Activated naive CD4-positive, alpha-beta T cell treated with anti-CD3 and anti-CD28 coated beads for 36 hours (primary cell): ENCODE measurements around the gene RIT1. TPM values are rescaled to one million over a fixed set of nuclear protein-coding genes. Genes with fewer than 3 reads are reported as not detected.
A peak's percentile ranks its signal among the peaks of the same experiment; 100 is the strongest.
"Not testable (repeated sequence)": the region's sequence is repeated elsewhere in the genome, so short reads cannot be mapped to it uniquely, and the experiment has no call there.

Experiments
- CTCF ChIA-PET: fragments of 350-600 bp; sonication (Branson Sonifier 250); formaldehyde crosslinking; loops from one replicate; lab custom pipeline; 2021; ENCODE audit warnings: antibody characterized with exemption; lab: Charles Lee
- DNase-seq: peaks from one replicate; pipeline ENCODE4 v3.0.0-alpha.2; 2020
- H3K27ac Mint-ChIP-seq: one replicate; pipeline ENCODE4 v1.8.0; 2021; ENCODE audit warnings: mild to moderate bottlenecking, mixed read lengths
- H3K27me3 Mint-ChIP-seq: one replicate; pipeline ENCODE4 v1.8.0; 2021; ENCODE audit warnings: low read depth, mixed read lengths
- H3K36me3 Mint-ChIP-seq: one replicate; pipeline ENCODE4 v1.8.0; 2021; ENCODE audit warnings: low read depth, mixed read lengths
- H3K4me1 Mint-ChIP-seq: one replicate; pipeline ENCODE4 v1.8.0; 2021; ENCODE audit warnings: low read depth, mixed read lengths
- H3K4me3 Mint-ChIP-seq: one replicate; pipeline ENCODE4 v1.8.0; 2021; ENCODE audit warnings: mild to moderate bottlenecking, moderate library complexity, mixed read lengths
- H3K9me3 Mint-ChIP-seq: one replicate; pipeline ENCODE4 v1.8.0; 2021; ENCODE audit warnings: mixed read lengths
- intact Hi-C: fragments of 100-400 bp; cut with micrococcal nuclease; formaldehyde crosslinking; loops from one replicate; pipeline ENCODE4 v1.15.1; 2023
- total RNA-seq, 2 experiments: library from RNA; stranded (reverse); gene quantifications; one replicate each; pipeline ENCODE4 v1.2.3, GENCODE V29; 2021

The RIT1 gene
- total RNA-seq, 2 experiments from 2014 or later, result 17.1 to 21.3 TPM

DNA sequence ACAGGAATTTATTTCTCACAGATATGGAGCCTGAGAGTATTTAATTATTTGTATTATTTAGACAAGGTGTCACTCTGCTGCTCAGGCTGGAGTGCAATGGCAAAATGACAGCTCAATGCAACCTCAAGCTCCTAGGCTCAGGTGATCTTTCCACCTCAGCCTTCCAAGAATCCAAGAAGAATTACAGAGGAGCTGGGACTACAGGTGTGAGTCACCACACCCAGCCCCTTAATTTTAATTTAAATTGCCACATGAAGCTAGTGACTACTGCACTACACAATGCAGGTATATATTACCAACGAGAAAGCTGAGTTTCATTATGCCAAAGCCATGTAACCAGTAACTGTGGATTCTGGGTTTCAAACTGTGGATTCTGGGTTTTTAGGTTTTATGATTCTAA lies 20.9 kb upstream of the RIT1 start:
- peaks cover 40% of the 10 kb centered on the region for H3K4me1 Mint-ChIP-seq
- H3K27ac Mint-ChIP-seq, result no peak overlapping the region

DNA sequence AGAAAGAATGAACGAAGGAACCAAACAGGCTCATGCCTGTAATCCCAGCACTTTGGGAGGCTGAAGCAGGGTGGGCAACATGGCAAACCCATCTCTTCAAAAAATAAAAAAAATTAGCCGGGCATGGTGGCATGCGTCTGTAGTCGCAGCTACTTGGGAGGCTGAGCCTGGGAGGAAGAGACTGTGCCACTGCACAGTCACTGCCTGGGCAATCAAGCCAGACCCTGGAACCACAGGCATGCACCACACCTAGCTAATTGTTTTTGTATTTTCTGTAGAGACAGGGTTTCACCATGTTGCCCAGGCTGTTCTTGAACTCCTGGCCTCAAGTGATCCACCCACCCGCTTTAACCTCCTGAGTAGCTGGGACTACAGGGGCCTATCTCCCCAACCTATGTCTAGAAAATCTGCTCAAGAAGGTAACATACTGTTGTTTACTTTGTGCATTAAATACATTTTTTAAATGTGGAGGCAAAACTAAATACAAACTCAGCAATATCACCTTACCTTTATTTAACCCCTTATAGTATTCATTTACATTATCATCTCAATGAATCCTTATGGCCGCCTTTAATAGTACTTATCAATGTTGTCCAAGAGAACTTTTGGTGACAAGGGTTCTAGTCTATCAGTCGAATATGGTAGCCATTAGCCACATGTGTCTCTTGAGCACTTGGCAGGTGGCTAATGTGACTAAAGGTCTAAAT lies 20.3 kb upstream of the RIT1 start:
- CTCF ChIA-PET, result interaction anchor here (0.6 to 4.1 kb wide), 9 partner anchors 8 to 135 kb away, joined by 3 to 36 read pairs (median 5); no protein-coding TSS in a partner anchor
- peaks cover 40% of the 10 kb centered on the region for H3K4me1 Mint-ChIP-seq
- H3K27me3 Mint-ChIP-seq, result no peaks in the 10 kb centered on the region
- peak overlapping the region; percentile 59 for H3K27ac Mint-ChIP-seq
- H3K4me3 Mint-ChIP-seq, result peak overlapping the region; percentile 34
- DNase-seq, result no peak
- peaks cover 47% of the 10 kb centered on the region for H3K36me3 Mint-ChIP-seq
- H3K9me3 Mint-ChIP-seq, result no peaks in the 10 kb centered on the region
- intact Hi-C loops, result no loop called here

More for the DNA sequence above, 20.9 kb upstream of the RIT1 start:
- no peaks in the 10 kb centered on the region for H3K9me3 Mint-ChIP-seq
- peak overlapping the region; percentile 34 for H3K4me3 Mint-ChIP-seq
- H3K36me3 Mint-ChIP-seq, result peaks cover 41% of the 10 kb centered on the region
- DNase-seq, result no peak
- CTCF ChIA-PET, result interaction anchor here (0.6 to 4.1 kb wide), 9 partner anchors 9 to 198 kb away, joined by 3 to 36 read pairs (median 5); no protein-coding TSS in a partner anchor
- intact Hi-C loops, result no loop called here
- no peaks in the 10 kb centered on the region for H3K27me3 Mint-ChIP-seq

DNA sequence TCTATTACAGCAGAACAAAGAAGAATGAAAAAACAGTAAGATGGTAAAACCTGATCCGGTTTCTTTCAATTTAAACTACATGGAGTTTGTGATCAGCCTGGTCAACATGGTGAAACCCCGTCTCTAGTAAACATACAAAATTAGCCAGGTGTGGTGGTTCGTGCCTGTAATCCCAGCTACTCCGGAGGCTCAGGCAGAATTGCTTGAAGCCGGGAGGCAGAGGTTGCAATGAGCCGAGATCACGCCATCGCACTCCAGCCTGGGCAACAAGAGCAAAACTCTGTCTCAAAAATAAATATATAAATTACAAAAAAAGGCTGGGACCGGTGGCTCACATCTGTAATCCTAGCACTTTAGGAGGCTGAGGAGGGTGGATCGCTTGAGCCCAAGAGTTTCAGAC lies 19.6 kb upstream of the RIT1 start:
- H3K4me3 Mint-ChIP-seq, intact Hi-C loops, DNase-seq, H3K9me3 Mint-ChIP-seq, H3K27ac Mint-ChIP-seq, H3K27me3 Mint-ChIP-seq: not testable (repeated sequence)
- peaks cover 55% of the 10 kb centered on the region for H3K36me3 Mint-ChIP-seq
- CTCF ChIA-PET, result interaction anchor here (0.6 to 1.6 kb wide), 7 partner anchors 10 to 62 kb away, joined by 3 to 8 read pairs (median 3); no protein-coding TSS in a partner anchor
- H3K4me1 Mint-ChIP-seq, result peaks cover 40% of the 10 kb centered on the region

DNA sequence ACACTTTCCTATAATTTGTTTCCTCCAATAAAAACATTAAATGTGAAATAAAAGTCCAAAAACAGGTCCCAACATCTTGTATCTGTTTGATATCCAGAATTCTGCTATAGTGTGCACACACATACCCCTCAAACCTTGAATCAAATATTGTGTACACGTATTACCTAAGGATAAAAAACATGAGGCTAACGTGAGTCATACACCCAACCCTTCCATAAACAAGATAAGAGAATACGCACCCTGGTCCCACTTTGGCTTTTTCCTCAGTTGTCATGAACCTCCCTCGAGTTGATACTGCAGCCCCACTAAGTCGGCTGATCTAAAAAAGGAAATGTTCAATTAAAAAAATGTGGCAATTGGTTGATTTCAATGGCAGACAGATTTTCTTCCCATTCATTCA lies 17.9 kb upstream of the RIT1 start:
- no peaks in the 10 kb centered on the region for H3K27me3 Mint-ChIP-seq
- no peak for DNase-seq
- CTCF ChIA-PET, result interaction anchor here (1.0 kb wide), 1 partner anchor 20 kb away, joined by 3 read pairs; no protein-coding TSS in a partner anchor
- peaks cover 40% of the 10 kb centered on the region for H3K4me1 Mint-ChIP-seq
- H3K36me3 Mint-ChIP-seq, result peaks cover 61% of the 10 kb centered on the region
- no peak overlapping the region for H3K4me3 Mint-ChIP-seq
- intact Hi-C loops, result no loop called here
- H3K9me3 Mint-ChIP-seq, result no peaks in the 10 kb centered on the region
- peak overlapping the region; percentile 44 for H3K27ac Mint-ChIP-seq

DNA sequence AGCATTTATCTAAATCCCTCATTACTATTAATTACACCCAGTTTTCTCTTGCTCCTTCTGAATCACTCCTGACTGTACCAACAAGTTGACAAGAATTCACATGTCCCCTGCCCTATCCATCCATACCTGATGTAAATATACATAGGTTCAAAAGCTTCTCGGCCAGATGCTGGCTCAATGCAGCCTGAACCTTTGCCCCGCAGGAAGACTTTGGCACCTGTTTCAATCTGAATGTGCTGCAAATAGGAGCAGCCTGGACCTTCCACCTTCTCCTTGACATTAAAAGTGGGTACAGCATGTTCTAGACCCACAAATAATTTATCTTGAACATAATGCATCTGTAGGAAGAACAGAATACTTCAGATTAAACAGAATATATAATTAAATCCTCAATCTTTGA lies 14.4 kb upstream of the RIT1 start:
- H3K4me3 Mint-ChIP-seq, result no peak overlapping the region
- no peaks in the 10 kb centered on the region for H3K9me3 Mint-ChIP-seq
- CTCF ChIA-PET, result no interaction called here
- H3K36me3 Mint-ChIP-seq, result peaks cover 60% of the 10 kb centered on the region
- H3K27ac Mint-ChIP-seq, result no peak overlapping the region
- no peak for DNase-seq
- H3K4me1 Mint-ChIP-seq, result peaks cover 21% of the 10 kb centered on the region
- no peaks in the 10 kb centered on the region for H3K27me3 Mint-ChIP-seq
- intact Hi-C loops, result no loop called here

DNA sequence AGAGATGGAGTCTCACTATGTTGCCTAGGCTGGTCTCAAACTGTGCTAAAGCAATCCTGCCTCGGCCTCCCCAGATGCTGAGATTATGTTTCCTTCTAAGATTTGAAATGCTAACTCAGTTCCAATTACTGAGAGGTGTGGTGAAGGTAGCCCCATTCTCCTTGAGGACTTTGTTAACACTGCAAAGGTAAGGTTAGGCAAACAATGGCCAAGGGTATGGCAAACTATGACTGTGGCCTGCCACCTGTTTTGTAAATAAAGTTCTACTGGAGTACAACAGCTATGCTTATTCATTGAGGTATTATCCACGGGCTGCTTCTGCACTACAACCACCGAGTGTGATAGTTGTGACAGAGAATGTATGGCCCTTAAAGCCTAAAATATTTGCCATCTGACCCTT lies 9.6 kb upstream of the RIT1 start:
- H3K9me3 Mint-ChIP-seq, result no peaks in the 10 kb centered on the region
- H3K27ac Mint-ChIP-seq, result no peak overlapping the region
- no peaks in the 10 kb centered on the region for H3K27me3 Mint-ChIP-seq
- intact Hi-C loops, result no loop called here
- H3K4me3 Mint-ChIP-seq, result no peak overlapping the region
- H3K36me3 Mint-ChIP-seq, result peaks cover 56% of the 10 kb centered on the region
- DNase-seq, result no peak
- CTCF ChIA-PET, result interaction anchor here (0.6 to 1.5 kb wide), 3 partner anchors 10 to 69 kb away, joined by 3 to 5 read pairs (median 3); no protein-coding TSS in a partner anchor
- peaks cover 11% of the 10 kb centered on the region for H3K4me1 Mint-ChIP-seq

DNA sequence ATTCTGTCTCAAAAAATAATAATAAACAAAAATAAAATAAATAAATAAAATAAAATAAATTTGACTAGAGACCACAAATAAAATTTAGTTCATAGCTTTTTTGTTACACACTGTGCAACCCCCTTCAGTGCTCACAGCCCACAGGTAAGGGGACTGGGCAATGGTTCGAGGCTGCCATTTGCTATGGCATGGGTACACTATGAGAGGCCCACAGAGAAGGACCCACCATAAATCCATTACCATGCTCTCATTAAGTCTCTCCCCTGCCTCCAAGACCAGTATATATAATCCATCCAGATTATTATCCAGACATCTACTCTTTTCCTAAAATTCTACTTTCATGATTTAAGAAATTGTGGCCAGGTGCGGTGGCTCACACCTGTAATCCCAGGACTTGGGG lies 8.7 kb upstream of the RIT1 start:
- CTCF ChIA-PET, result interaction anchor here (0.6 to 0.9 kb wide), 2 partner anchors 13 to 15 kb away, joined by 3 to 5 read pairs; no protein-coding TSS in a partner anchor
- Mint-ChIP-seq H3K9me3 (no peaks in the 10 kb centered on the region), H3K4me1 (peaks cover 11% of the 10 kb centered on the region), H3K4me3 (no peak overlapping the region), H3K36me3 (peaks cover 55% of the 10 kb centered on the region), H3K27me3 (no peaks in the 10 kb centered on the region), H3K27ac (no peak overlapping the region)
- intact Hi-C loops, result loop anchor here (10.0 kb wide), 1 partner anchor 175 kb away; no protein-coding TSS in a partner anchor
- no peak for DNase-seq

DNA sequence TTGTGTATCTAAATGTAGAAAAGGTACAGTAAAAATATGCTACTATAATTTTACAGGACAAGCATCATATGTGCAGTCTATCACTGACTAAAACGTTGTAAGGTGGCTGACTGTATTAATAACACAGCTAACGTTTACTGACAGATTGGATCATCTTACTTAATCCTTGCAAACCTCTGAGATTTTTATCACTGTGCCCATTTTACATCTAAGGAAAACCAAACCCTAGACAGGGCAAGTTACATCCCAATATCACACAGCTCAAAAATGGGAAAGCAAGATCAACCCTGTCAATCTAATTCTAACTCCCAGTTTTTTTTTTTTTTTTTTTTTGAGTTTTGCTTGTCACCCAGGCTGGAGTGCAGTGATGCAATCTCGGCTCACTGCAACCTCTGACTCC lies 7.5 kb upstream of the RIT1 start:
- Mint-ChIP-seq H3K36me3 (peaks cover 61% of the 10 kb centered on the region), H3K27me3 (no peaks in the 10 kb centered on the region)
- intact Hi-C loops, result loop anchor here (10.0 kb wide), 1 partner anchor 174 kb away; no protein-coding TSS in a partner anchor

DNA sequence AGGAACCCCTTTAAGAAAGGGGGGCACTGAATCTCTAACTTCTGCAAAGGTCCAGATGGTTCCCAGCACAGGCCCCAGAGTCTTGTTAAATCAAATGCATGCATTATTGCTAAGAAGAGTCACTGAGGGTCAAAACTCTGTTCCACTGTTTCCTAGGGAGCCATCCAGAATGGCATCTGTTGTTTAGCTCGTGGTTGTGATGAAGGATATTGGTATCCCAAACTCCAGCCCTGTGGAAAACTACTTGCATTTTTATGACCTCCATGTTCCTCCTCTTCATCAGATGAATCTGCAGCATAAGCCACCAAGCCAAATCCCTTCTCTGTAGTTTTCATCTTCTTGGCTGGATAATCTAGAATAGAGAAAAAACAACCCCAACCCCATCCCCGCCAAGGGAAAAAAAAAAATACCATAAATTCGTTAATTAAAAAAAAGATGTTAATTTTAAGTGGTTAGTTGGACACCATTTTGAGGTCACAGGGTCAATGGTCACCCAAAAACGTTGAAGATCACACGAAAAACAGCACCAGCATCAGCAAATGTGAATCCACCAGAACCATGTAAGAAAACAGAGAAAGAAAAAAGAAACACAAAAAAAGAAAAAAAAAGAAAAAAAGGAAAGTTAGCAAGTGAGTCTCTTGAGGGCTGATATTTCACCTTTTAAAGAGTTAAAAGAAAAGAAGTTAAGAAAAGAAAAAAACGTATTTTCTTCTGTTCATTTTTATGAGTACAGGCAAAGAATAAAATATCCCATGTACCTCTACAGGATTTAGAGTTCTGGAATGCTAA lies 3.0 kb upstream of the RIT1 start:
- Mint-ChIP-seq H3K4me3 (no peak overlapping the region), H3K27ac (no peak overlapping the region), H3K27me3 (no peaks in the 10 kb centered on the region), H3K9me3 (no peaks in the 10 kb centered on the region), H3K36me3 (peaks cover 50% of the 10 kb centered on the region), H3K4me1 (peaks cover 25% of the 10 kb centered on the region)
- CTCF ChIA-PET, result no interaction called here
- no peak for DNase-seq
- intact Hi-C loops, result loop anchor here (5.0 to 10.0 kb wide), 2 partner anchors 112 to 169 kb away; no protein-coding TSS in a partner anchor

More for the DNA sequence above, 7.5 kb upstream of the RIT1 start:
- DNase-seq, result no peak
- no peak overlapping the region for H3K4me3 Mint-ChIP-seq
- no peak overlapping the region for H3K27ac Mint-ChIP-seq
- H3K4me1 Mint-ChIP-seq, result peaks cover 11% of the 10 kb centered on the region
- no peaks in the 10 kb centered on the region for H3K9me3 Mint-ChIP-seq
- CTCF ChIA-PET, result interaction anchor here (0.9 to 1.2 kb wide), 2 partner anchors 14 to 59 kb away, joined by 4 to 5 read pairs; no protein-coding TSS in a partner anchor

DNA sequence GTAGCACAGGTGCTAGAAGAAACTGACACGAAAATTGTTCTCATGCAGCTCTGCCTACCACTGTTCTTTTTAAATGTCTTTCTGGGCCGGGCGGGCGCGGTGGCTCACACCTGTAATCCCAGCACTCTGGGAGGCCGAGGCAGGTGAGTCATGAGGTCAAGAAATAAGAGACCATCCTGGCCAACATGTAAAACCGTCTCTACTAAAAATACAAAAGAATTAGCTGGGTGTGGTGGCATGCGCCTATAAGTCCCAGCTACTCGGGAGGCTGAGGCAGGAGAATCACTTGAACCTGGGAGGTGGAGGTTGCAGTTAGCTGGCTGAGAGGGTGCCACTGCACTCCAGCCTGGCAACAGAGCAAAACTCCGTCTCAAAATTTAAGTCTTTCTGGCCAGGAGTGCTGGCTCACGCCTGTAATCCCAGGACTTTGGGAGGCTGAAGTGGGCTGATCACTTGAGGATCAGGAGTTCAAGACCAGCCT lies 947 bp upstream of the RIT1 start:
- peaks cover 51% of the 10 kb centered on the region for H3K36me3 Mint-ChIP-seq
- H3K9me3 Mint-ChIP-seq, result no peaks in the 10 kb centered on the region
- intact Hi-C loops, result loop anchor here (5.0 to 10.0 kb wide), 2 partner anchors 110 to 167 kb away; no protein-coding TSS in a partner anchor
- peaks cover 23% of the 10 kb centered on the region for H3K4me1 Mint-ChIP-seq
- H3K4me3 Mint-ChIP-seq, result peak overlapping the region; percentile 99
- H3K27ac Mint-ChIP-seq, result peak overlapping the region; percentile 97
- CTCF ChIA-PET, result interaction anchor here (0.6 kb wide), 2 partner anchors 81 to 200 kb away, joined by 3 to 4 read pairs; no protein-coding TSS in a partner anchor
- DNase-seq, result no peak
- H3K27me3 Mint-ChIP-seq, result no peaks in the 10 kb centered on the region

DNA sequence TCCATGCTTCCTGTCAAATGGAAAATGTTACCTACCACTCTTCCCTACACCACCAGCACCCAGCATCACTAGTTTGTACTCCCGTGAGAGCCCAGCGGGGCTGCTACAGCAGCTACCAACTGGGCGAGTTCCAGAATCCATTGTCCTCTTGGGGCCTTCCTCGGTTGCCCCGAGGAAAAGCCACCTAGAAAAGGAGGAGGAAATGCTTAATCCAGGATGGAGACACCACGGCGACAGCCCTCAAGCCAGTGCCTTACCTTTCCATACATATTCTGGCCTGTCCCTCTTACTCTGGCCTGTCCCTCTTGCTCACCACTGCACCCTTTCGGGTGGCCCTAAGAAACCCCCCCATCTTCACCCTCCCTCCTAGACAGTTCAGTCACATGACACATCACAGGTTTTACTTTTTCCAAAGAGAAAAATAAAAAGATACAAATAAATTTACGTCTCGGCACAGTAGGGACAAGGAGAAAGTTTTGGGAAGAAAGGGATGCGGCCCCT lies 478 bp downstream of the RIT1 start:
- Mint-ChIP-seq H3K4me3 (peak overlapping the region; percentile 99), H3K4me1 (peaks cover 21% of the 10 kb centered on the region), H3K27me3 (no peaks in the 10 kb centered on the region), H3K27ac (peak overlapping the region; percentile 97), H3K9me3 (no peaks in the 10 kb centered on the region), H3K36me3 (peaks cover 38% of the 10 kb centered on the region)
- DNase-seq, result peak; percentile 16
- intact Hi-C loops, result loop anchor here (1.0 to 10.0 kb wide), 5 partner anchors 24 to 428 kb away; partner anchors contain the start of genes CCT3, GON4L, KHDC4 and TSACC
- CTCF ChIA-PET, result no interaction called here
